HCT116 (cell line): ENCODE results near the gene ARHGAP33. TPM values are rescaled to one million over a fixed set of nuclear protein-coding genes. Genes with fewer than 3 reads are reported as not detected.

Source experiments
- ATAC-seq: fragments of 200-7000 bp; cut with Tn5 transposase; 2 replicates; pipeline ENCODE4 v1.9.1; 2020; ENCODE audit warnings: mild to moderate bottlenecking, moderate library complexity
- BruUV-seq: library from RNA; stranded (reverse); fragments of 400-500 nt; replicated peaks from 2 replicates; lab custom pipeline; 2021; lab: Mats Ljungman, UMichigan
- CTCF ChIA-PET: fragments of 300-600 bp; sonication (Branson Sonifier 250); formaldehyde crosslinking; loops from one replicate; lab custom pipeline; 2021; ENCODE audit warnings: antibody characterized with exemption; lab: Charles Lee
- POLR2A ChIA-PET: fragments of 300-600, 350-600 bp; sonication (Branson Sonifier 250); formaldehyde crosslinking; loops from one replicate; lab custom pipeline; 2021; ENCODE audit warnings: antibody characterized with exemption; lab: Charles Lee
- RAD21 ChIA-PET, 2 experiments: fragments of 300-600 bp; sonication (Branson Sonifier 250); formaldehyde crosslinking; loops; one replicate each; lab custom pipeline; 2023; ENCODE audit warnings: low total read pairs in 2 of 2; ENCODE audit not compliant: uncharacterized antibody in 2 of 2, unreplicated experiment in 2 of 2, low non-redundant PET in 1 of 2; lab: Charles Lee
- DNase-seq: peaks from one replicate; pipeline ENCODE4 v3.0.0-alpha.2; 2010; ENCODE audit warnings: low read depth, low spot score
- H2AFZ ChIP-seq: fragments of 200-600 bp; shearing (Covaris generic), sonication (generic); 2 replicates; pipeline ENCODE4 v1.6.1; 2017; ENCODE audit warnings: low read depth, mixed run types, mixed read lengths, antibody characterized with exemption, low read length; ENCODE audit not compliant: poor library complexity, severe bottlenecking
- H3K27ac ChIP-seq: 2 replicates; pipeline ENCODE4 v1.5.1; 2012; ENCODE audit warnings: low read depth, low read length
- H3K27me3 ChIP-seq: fragments of 200-600 bp; sonication (generic); 2 replicates; pipeline ENCODE4 v1.6.1; 2016; ENCODE audit warnings: mixed run types, low read length, mixed read lengths; ENCODE audit not compliant: insufficient read depth
- H3K36me3 ChIP-seq, 2 experiments: fragments of 200-500 bp in 1 of 2; fragments of 200-600 bp in 1 of 2; sonication (Bioruptor generic) in 1 of 2; sonication (generic) in 1 of 2; 2 replicates each; pipeline versions ENCODE4 v1.5.1 to v1.6.1; 2014 to 2016; ENCODE audit warnings: low read length in 2 of 2, inconsistent platforms in 1 of 2, mixed read lengths in 1 of 2, mixed run types in 1 of 2; ENCODE audit not compliant: insufficient read depth in 2 of 2, control insufficient read depth in 1 of 2
- H3K4me1 ChIP-seq, 2 experiments: fragments of 200-600 bp in 1 of 2; sonication (generic) in 1 of 2; 2 replicates each; pipeline versions ENCODE4 v1.5.1 to v1.6.1; 2012 to 2017; ENCODE audit warnings: low read length in 2 of 2, inconsistent platforms in 1 of 2, mild to moderate bottlenecking in 1 of 2, mixed read lengths in 1 of 2, mixed run types in 1 of 2, moderate library complexity in 1 of 2; ENCODE audit not compliant: insufficient read depth in 2 of 2, control insufficient read depth in 1 of 2
- H3K4me2 ChIP-seq: fragments of 200-600 bp; sonication (generic); 2 replicates; pipeline ENCODE4 v1.6.1; 2017; ENCODE audit warnings: mixed run types, low read length, mixed read lengths
- H3K4me3 ChIP-seq, 2 experiments: fragments of 200-600 bp in 1 of 2; sonication (generic) in 1 of 2; replicated peaks in 1 of 2; 2 replicates each; pipeline ENCODE4 v1.5.1; 2011 to 2016; ENCODE audit warnings: low read length in 2 of 2, control low read depth in 1 of 2, low read depth in 1 of 2, mild to moderate bottlenecking in 1 of 2, mixed read lengths in 1 of 2, mixed run types in 1 of 2
- H3K79me2 ChIP-seq: fragments of 200-600 bp; sonication (generic); 2 replicates; pipeline ENCODE4 v1.6.1; 2017; ENCODE audit warnings: mild to moderate bottlenecking, mixed run types, low read length, moderate library complexity, mixed read lengths; ENCODE audit not compliant: insufficient read depth
- H3K9ac ChIP-seq: fragments of 200-600 bp; sonication (generic); 2 replicates; pipeline ENCODE4 v1.6.1; 2016; ENCODE audit warnings: low read length, mixed read lengths
- H3K9me2 ChIP-seq: fragments of 200-600 bp; sonication (generic), shearing (Covaris generic); 2 replicates; pipeline ENCODE4 v1.6.1; 2017; ENCODE audit warnings: mixed run types, mild to moderate bottlenecking, moderate library complexity; ENCODE audit not compliant: insufficient read depth
- H3K9me3 ChIP-seq, 2 experiments: fragments of 200-500 bp in 1 of 2; fragments of 200-600 bp in 1 of 2; sonication (Bioruptor generic) in 1 of 2; sonication (generic) in 1 of 2; 2 replicates each; pipeline ENCODE4 v1.6.1; 2014 to 2017; ENCODE audit warnings: low read length in 2 of 2, mixed read lengths in 2 of 2, inconsistent platforms in 1 of 2, low read depth in 1 of 2, mild to moderate bottlenecking in 1 of 2, mixed run types in 1 of 2, moderate library complexity in 1 of 2; ENCODE audit not compliant: control insufficient read depth in 1 of 2, insufficient read depth in 1 of 2
- H4K20me1 ChIP-seq: fragments of 200-600 bp; sonication (generic), shearing (Covaris generic); 2 replicates; pipeline ENCODE4 v1.6.1; 2017; ENCODE audit warnings: mixed run types, mild to moderate bottlenecking, moderate library complexity; ENCODE audit not compliant: insufficient read depth
- EGR1 ChIP-seq: IDR thresholded peaks from 2 replicates; pipeline ENCODE4 v1.6.1; 2012; ENCODE audit warnings: low read depth
- EZH2phosphoT487 ChIP-seq: fragments of 200-600 bp; IDR thresholded peaks from 2 replicates; pipeline ENCODE4 v1.6.1; 2018; ENCODE audit warnings: antibody characterized with exemption, borderline replicate concordance
- FOSL1 ChIP-seq: IDR thresholded peaks from 2 replicates; pipeline ENCODE4 v1.6.1; 2012; ENCODE audit warnings: low read depth
- SIN3A ChIP-seq: IDR thresholded peaks from 2 replicates; pipeline ENCODE4 v1.6.1; 2012; ENCODE audit warnings: low read depth
- SP1 ChIP-seq: IDR thresholded peaks from 2 replicates; pipeline ENCODE4 v1.6.1; 2012; ENCODE audit warnings: low read depth
- intact Hi-C: fragments of 100-400 bp; cut with micrococcal nuclease; formaldehyde crosslinking; loops from 2 replicates; pipeline ENCODE4 v1.10.0; 2022
- total RNA-seq: library from RNA; stranded (reverse); gene quantifications from one replicate; pipeline ENCODE4 v1.2.1, GENCODE V29; 2021; ENCODE audit not compliant: unreplicated experiment
- TF ChIP-seq, protein P1 (sequence below), 3 experiments: fragments of 200-600 bp in 1 of 3; sonication (generic) in 1 of 3; IDR thresholded peaks in 2 of 3; conservative IDR thresholded peaks in 1 of 3; 2 replicates each; pipeline ENCODE4 v1.5.1; 2012 to 2017; ENCODE audit warnings: low read depth in 2 of 3, low read length in 2 of 3, antibody characterized with exemption in 1 of 3, borderline replicate concordance in 1 of 3, control low read depth in 1 of 3, mild to moderate bottlenecking in 1 of 3, mixed read lengths in 1 of 3, mixed run types in 1 of 3, moderate library complexity in 1 of 3; ENCODE audit not compliant: insufficient read depth in 1 of 3
- TF ChIP-seq, protein P2 (sequence below): IDR thresholded peaks from 2 replicates; pipeline ENCODE4 v1.6.1; 2012

ARHGAP33 gene
- total RNA-seq, 1 experiment from 2014 or later: 30.2 TPM

DNA sequence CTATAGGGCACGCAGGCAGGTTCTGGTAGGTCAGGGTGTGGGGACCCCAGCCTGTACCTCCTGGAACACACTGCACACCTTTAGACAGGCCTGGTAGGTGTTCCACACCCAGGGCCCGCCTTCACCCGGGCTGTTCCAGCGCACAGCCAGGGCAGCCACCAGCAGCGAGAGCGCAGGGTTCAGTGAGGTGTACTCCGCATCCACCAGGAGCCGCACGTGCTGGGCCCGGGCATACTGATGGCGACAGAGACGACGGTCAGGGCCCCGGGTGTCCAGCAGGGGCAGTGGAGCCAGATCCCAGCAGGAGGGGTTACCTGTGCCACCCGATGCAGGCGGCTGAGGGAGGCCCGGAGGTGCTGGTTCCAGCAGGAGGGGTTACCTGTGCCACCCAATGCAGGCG, 31.2 kb downstream of the ARHGAP33 start:
- Histone ChIP-seq H4K20me1 (no peaks in the 10 kb centered on the region), H3K4me1 (no peaks in the 10 kb centered on the region)
- TF ChIP-seq EZH2phosphoT487 (no peak), SP1 (no peak), FOSL1 (no peak)
- TF ChIP-seq, protein P1, sequence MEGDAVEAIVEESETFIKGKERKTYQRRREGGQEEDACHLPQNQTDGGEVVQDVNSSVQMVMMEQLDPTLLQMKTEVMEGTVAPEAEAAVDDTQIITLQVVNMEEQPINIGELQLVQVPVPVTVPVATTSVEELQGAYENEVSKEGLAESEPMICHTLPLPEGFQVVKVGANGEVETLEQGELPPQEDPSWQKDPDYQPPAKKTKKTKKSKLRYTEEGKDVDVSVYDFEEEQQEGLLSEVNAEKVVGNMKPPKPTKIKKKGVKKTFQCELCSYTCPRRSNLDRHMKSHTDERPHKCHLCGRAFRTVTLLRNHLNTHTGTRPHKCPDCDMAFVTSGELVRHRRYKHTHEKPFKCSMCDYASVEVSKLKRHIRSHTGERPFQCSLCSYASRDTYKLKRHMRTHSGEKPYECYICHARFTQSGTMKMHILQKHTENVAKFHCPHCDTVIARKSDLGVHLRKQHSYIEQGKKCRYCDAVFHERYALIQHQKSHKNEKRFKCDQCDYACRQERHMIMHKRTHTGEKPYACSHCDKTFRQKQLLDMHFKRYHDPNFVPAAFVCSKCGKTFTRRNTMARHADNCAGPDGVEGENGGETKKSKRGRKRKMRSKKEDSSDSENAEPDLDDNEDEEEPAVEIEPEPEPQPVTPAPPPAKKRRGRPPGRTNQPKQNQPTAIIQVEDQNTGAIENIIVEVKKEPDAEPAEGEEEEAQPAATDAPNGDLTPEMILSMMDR (IDR thresholded peaks at IDR 0.05 in 2 of 3, conservative IDR thresholded peaks at IDR 0.05 in 1 of 3; ENCODE audit: borderline replicate concordance in 1 of 3, insufficient read depth in 1 of 3, low read depth in 2 of 3, low read length in 2 of 3): peak in 1 of 3 experiments; percentile 19; a peak in 1 of 6 replicates
- TF ChIP-seq, protein P2, sequence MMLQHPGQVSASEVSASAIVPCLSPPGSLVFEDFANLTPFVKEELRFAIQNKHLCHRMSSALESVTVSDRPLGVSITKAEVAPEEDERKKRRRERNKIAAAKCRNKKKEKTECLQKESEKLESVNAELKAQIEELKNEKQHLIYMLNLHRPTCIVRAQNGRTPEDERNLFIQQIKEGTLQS: no peak
- TF ChIP-seq, all 23 proteins: peak for 1
- H3K9me3 ChIP-seq: no peaks in the 10 kb centered on the region
- RAD21 ChIA-PET: no interaction called here
- peak; percentile 61; the same call in 1 of the 2 replicates for ATAC-seq
- DNase-seq: no peak
- H3K79me2 ChIP-seq: no peaks in the 10 kb centered on the region
- no peak overlapping the region for H3K4me2 ChIP-seq
- H3K27ac ChIP-seq: no peak overlapping the region
- BruUV-seq: no TSS peak
- CTCF ChIA-PET: no interaction called here
- H3K36me3 ChIP-seq: no peaks in the 10 kb centered on the region
- POLR2A ChIA-PET: no interaction called here
- no peak overlapping the region for H2AFZ ChIP-seq
- H3K9me2 ChIP-seq: no peaks in the 10 kb centered on the region
- H3K9ac ChIP-seq: no peak overlapping the region
- intact Hi-C loops: no loop called here
- no peaks in the 10 kb centered on the region for H3K27me3 ChIP-seq
- H3K4me3 ChIP-seq: no peak overlapping the region

DNA sequence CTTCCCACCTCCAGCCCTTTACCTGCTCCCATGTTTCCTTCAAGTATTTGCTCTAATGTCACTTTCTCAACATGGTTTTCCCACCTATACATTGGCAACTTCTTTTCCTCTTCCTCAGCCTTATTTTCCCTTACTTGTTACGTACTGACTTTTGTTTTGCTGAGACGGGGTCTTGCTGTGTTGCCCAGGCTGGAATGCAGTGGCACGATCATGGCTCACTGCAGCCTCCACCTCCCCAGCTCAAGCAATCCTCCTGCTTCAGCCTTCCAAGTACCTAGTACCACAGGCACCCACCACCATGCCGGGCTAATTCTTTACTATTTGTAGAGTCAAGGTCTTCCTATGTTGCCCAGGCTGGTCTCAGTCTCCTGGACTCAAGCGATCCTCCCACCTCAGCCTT, 32.3 kb downstream of the ARHGAP33 start:
- Histone ChIP-seq H3K4me3 (no peak overlapping the region), H4K20me1 (no peaks in the 10 kb centered on the region), H3K79me2 (no peaks in the 10 kb centered on the region), H3K27ac (no peak overlapping the region), H3K4me1 (no peaks in the 10 kb centered on the region), H3K36me3 (no peaks in the 10 kb centered on the region), H2AFZ (no peak overlapping the region), H3K9ac (no peak overlapping the region), H3K4me2 (no peak overlapping the region), H3K9me3 (no peaks in the 10 kb centered on the region), H3K27me3 (no peaks in the 10 kb centered on the region), H3K9me2 (no peaks in the 10 kb centered on the region)
- RAD21 ChIA-PET: no interaction called here
- BruUV-seq: no TSS peak
- DNase-seq (no peak), ATAC-seq (no peak)
- CTCF ChIA-PET: no interaction called here
- POLR2A ChIA-PET: no interaction called here
- no peak for TF ChIP-seq EGR1
- TF ChIP-seq SIN3A: no peak
- intact Hi-C loops: no loop called here
